Neuronal stem cell (in vitro differentiated cells): Measurements from ENCODE around the gene SPOCK3.

Experiments used
- DNase-seq: peaks from one replicate; pipeline ENCODE4 v3.0.0-alpha.2; 2013; ENCODE audit warnings: low spot score
- H2AFZ ChIP-seq: one replicate; pipeline ENCODE4 v1.6.1; 2013; ENCODE audit warnings: mild to moderate bottlenecking, low read length, inconsistent platforms
- H2AK5ac ChIP-seq: 2 replicates; pipeline ENCODE4 v1.6.1; 2013; ENCODE audit warnings: low read depth, mild to moderate bottlenecking, inconsistent platforms, low read length, moderate library complexity, mixed read lengths
- H2BK120ac ChIP-seq: 2 replicates; pipeline ENCODE4 v1.6.1; 2013; ENCODE audit warnings: low read depth, mild to moderate bottlenecking, inconsistent platforms, low read length, moderate library complexity, mixed read lengths
- H2BK12ac ChIP-seq: one replicate; pipeline ENCODE4 v1.6.1; 2013; ENCODE audit warnings: low read length, inconsistent platforms
- H2BK15ac ChIP-seq: 2 replicates; pipeline ENCODE4 v1.6.1; 2013; ENCODE audit warnings: mild to moderate bottlenecking, low read length, inconsistent platforms, mixed read lengths
- H2BK5ac ChIP-seq: one replicate; pipeline ENCODE4 v1.6.1; 2013; ENCODE audit warnings: inconsistent platforms, mild to moderate bottlenecking, low read length, moderate library complexity
- H3K14ac ChIP-seq: one replicate; pipeline ENCODE4 v1.6.1; 2013; ENCODE audit warnings: low read length, inconsistent platforms
- H3K18ac ChIP-seq: 2 replicates; pipeline ENCODE4 v1.6.1; 2013; ENCODE audit warnings: low read length, inconsistent platforms
- H3K23ac ChIP-seq: 2 replicates; pipeline ENCODE4 v1.6.1; 2013; ENCODE audit warnings: low read depth, mild to moderate bottlenecking, mixed read lengths, low read length, inconsistent platforms; ENCODE audit not compliant: poor library complexity
- H3K27ac ChIP-seq: replicated peaks from 3 replicates; pipeline ENCODE4 v1.5.1; 2013; ENCODE audit warnings: low read length, inconsistent platforms
- H3K27me3 ChIP-seq, 3 experiments: 2 replicates each; pipeline ENCODE4 v1.6.1; 2013; ENCODE audit warnings: low read length in 3 of 3, mild to moderate bottlenecking in 2 of 3, inconsistent platforms in 1 of 3, low read depth in 1 of 3, mixed read lengths in 1 of 3, moderate library complexity in 1 of 3; ENCODE audit not compliant: control insufficient read depth in 3 of 3, insufficient read depth in 3 of 3
- H3K36me3 ChIP-seq, 2 donors: replicated peaks in 1 of 2; 2 replicates each; pipeline ENCODE4 v1.6.1; 2013; ENCODE audit warnings: low read length in 2 of 2; ENCODE audit not compliant: control insufficient read depth in 2 of 2, insufficient read depth in 2 of 2
- H3K4ac ChIP-seq: 2 replicates; pipeline ENCODE4 v1.6.1; 2013; ENCODE audit warnings: inconsistent platforms, mild to moderate bottlenecking, low read length, moderate library complexity
- H3K4me1 ChIP-seq, 2 donors: 1 replicate in 1 of 2; 2 replicates in 1 of 2; pipeline ENCODE4 v1.6.1; 2013; ENCODE audit warnings: low read length in 2 of 2, low read depth in 1 of 2; ENCODE audit not compliant: control insufficient read depth in 2 of 2, insufficient read depth in 1 of 2
- H3K4me2 ChIP-seq: one replicate; pipeline ENCODE4 v1.6.1; 2013; ENCODE audit warnings: mild to moderate bottlenecking, low read length, inconsistent platforms; ENCODE audit not compliant: insufficient read depth, poor library complexity, severe bottlenecking
- H3K4me3 ChIP-seq, 2 donors: 2 replicates each; pipeline ENCODE4 v1.5.1; 2013; ENCODE audit warnings: low read length in 2 of 2, mild to moderate bottlenecking in 2 of 2, inconsistent platforms in 1 of 2, moderate library complexity in 1 of 2
- H3K79me1 ChIP-seq: one replicate; pipeline ENCODE4 v1.6.1; 2013; ENCODE audit warnings: low read depth, mild to moderate bottlenecking, inconsistent platforms, low read length, moderate library complexity
- H3K9ac ChIP-seq: one replicate; pipeline ENCODE4 v1.6.1; 2013; ENCODE audit warnings: mild to moderate bottlenecking, low read depth, low read length, inconsistent platforms; ENCODE audit not compliant: poor library complexity
- H3K9me3 ChIP-seq, 2 donors: replicated peaks in 1 of 2; 2 replicates each; pipeline versions ENCODE3 to v1.6.1; 2013; ENCODE audit warnings: low read length in 2 of 2, mild to moderate bottlenecking in 2 of 2, inconsistent platforms in 1 of 2, low read depth in 1 of 2, mixed read lengths in 1 of 2, moderate library complexity in 1 of 2; ENCODE audit not compliant: control insufficient read depth in 2 of 2, insufficient read depth in 1 of 2
- H4K8ac ChIP-seq: one replicate; pipeline ENCODE4 v1.6.1; 2013; ENCODE audit warnings: low read depth, mild to moderate bottlenecking, inconsistent platforms, low read length, moderate library complexity
- H4K91ac ChIP-seq: one replicate; pipeline ENCODE4 v1.6.1; 2013; ENCODE audit warnings: low read length, low read depth, mild to moderate bottlenecking, inconsistent platforms; ENCODE audit not compliant: poor library complexity
- WGBS, 2 donors: extraction: QIAGEN DNeasy Blood & Tissue Kit; methylation state at CpG; one replicate each; pipeline ENCODE4 v1.1.7; 2013; ENCODE audit warnings: missing lambda C conversion rate in 2 of 2, mixed read lengths in 1 of 2; ENCODE audit not compliant: insufficient read length in 2 of 2, insufficient replicate concordance in 1 of 2; ENCODE audit errors: extremely low coverage in 2 of 2; 5-methylcytosine and 5-hydroxymethylcytosine counted together

SPOCK3 gene

DNA sequence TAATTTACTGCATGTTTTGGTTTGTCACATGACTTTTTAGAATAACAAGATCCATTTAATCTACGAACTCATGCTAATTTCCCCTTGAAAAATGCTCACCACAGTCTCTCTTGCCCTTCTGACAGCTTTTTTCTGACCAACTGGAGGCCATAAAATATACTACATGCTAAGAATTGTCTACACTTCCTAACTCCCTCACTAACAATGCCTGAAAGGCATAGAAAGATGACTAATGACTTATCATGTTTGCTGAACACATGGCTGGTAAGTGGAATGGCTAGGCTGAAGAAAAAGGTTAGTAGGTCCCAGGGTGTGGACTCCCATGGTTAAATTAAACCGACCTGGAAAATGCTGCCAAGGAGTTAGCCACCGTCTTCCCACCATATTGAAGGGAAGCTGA is 309.9 kb downstream of the SPOCK3 start:
- no peak overlapping the region for H3K23ac ChIP-seq
- no peaks in the 10 kb centered on the region for H3K27me3 ChIP-seq
- no peak overlapping the region for H3K18ac ChIP-seq
- H2AFZ ChIP-seq, result no peak overlapping the region
- no peaks in the 10 kb centered on the region for H3K4me1 ChIP-seq
- no CpG with 5 or more reads among the region's 3 CpGs for WGBS, 2 donors
- no peak overlapping the region for H3K4me2 ChIP-seq
- H2BK12ac ChIP-seq, result no peak overlapping the region
- no peak overlapping the region for H3K4me3 ChIP-seq
- H4K8ac ChIP-seq, result no peak overlapping the region
- H3K27ac ChIP-seq, result no peak overlapping the region
- DNase-seq, result no peak
- H2AK5ac ChIP-seq, result no peak overlapping the region
- no peaks in the 10 kb centered on the region for H3K36me3 ChIP-seq
- H2BK5ac ChIP-seq, result no peak overlapping the region
- H2BK120ac ChIP-seq, result no peak overlapping the region
- no peaks in the 10 kb centered on the region for H3K9me3 ChIP-seq
- H2BK15ac ChIP-seq, result no peak overlapping the region
- H4K91ac ChIP-seq, result no peak overlapping the region
- no peak overlapping the region for H3K9ac ChIP-seq
- no peak overlapping the region for H3K14ac ChIP-seq
- H3K4ac ChIP-seq, result no peak overlapping the region
- H3K79me1 ChIP-seq, result no peaks in the 10 kb centered on the region

DNA sequence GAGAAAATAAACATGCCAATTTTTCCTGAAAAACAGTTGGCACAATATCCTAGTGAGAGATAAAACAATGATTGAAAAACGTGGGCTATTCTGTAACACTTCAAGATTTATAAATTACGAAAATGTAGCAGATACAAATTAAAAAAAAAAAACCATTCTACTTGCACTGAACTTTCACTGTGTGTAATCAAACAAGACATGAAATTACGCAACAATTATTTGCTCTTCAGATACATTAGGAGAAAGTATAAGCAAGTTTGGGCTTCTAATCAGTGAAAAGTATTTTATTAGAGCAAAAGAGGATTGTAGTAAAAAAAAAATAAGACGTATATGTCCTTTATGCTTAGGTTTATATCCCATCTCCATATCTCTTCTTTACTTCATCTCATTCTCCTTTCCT is 320.4 kb downstream of the SPOCK3 start:
- H2BK120ac ChIP-seq, result no peak overlapping the region
- no peak overlapping the region for H2BK12ac ChIP-seq
- H2AFZ ChIP-seq, result no peak overlapping the region
- H2AK5ac ChIP-seq, result no peak overlapping the region
- H3K4me1 ChIP-seq, result no peaks in the 10 kb centered on the region
- no peak overlapping the region for H3K23ac ChIP-seq
- 100% methylated on average over 1 of the region's 4 CpGs; no CpG with 5 or more reads in 1 of the 2 donors for WGBS, 2 donors
- no peak overlapping the region for H3K27ac ChIP-seq
- H3K36me3 ChIP-seq, result no peaks in the 10 kb centered on the region
- no peak overlapping the region for H3K4ac ChIP-seq
- no peaks in the 10 kb centered on the region for H3K79me1 ChIP-seq
- no peak overlapping the region for H2BK15ac ChIP-seq
- no peak overlapping the region for H3K18ac ChIP-seq
- H3K4me3 ChIP-seq, result no peak overlapping the region
- H4K8ac ChIP-seq, result no peak overlapping the region
- no peak overlapping the region for H3K9ac ChIP-seq
- no peak overlapping the region for H3K14ac ChIP-seq
- no peak overlapping the region for H2BK5ac ChIP-seq
- no peaks in the 10 kb centered on the region for H3K27me3 ChIP-seq
- no peak overlapping the region for H3K4me2 ChIP-seq
- no peak for DNase-seq
- no peak overlapping the region for H4K91ac ChIP-seq
- H3K9me3 ChIP-seq, result no peaks in the 10 kb centered on the region

DNA sequence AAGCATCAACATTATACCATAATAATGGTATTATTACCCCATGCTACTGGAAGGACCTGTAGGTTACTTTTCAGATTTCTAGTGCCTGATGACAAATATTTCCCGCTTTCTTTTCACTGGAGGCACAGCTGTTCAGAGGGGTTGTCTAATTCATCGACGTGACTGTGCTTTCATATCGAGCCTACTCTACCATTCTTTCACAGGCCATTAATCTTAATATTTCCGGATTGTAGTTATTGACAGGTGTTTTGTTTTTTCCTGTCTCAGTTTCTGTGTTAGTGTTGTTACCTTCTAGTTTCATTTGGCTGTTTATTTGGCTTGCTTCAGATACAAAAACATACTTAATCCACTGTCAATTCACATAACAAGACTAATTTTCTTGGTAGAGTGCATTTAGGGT is 330.9 kb downstream of the SPOCK3 start:
- no peak overlapping the region for H2AK5ac ChIP-seq
- DNase-seq, result no peak
- H3K18ac ChIP-seq, result no peak overlapping the region
- no peaks in the 10 kb centered on the region for H3K36me3 ChIP-seq
- H2BK12ac ChIP-seq, result no peak overlapping the region
- no peaks in the 10 kb centered on the region for H3K4me1 ChIP-seq
- H4K91ac ChIP-seq, result no peak overlapping the region
- H2BK120ac ChIP-seq, result no peak overlapping the region
- H3K9ac ChIP-seq, result no peak overlapping the region
- no CpG with 5 or more reads among the region's 5 CpGs for WGBS, 2 donors
- H3K4ac ChIP-seq, result no peak overlapping the region
- no peak overlapping the region for H3K14ac ChIP-seq
- H4K8ac ChIP-seq, result no peak overlapping the region
- H3K23ac ChIP-seq, result no peak overlapping the region
- no peaks in the 10 kb centered on the region for H3K79me1 ChIP-seq
- H3K4me2 ChIP-seq, result no peak overlapping the region
- no peaks in the 10 kb centered on the region for H3K27me3 ChIP-seq
- no peak overlapping the region for H2BK5ac ChIP-seq
- H3K9me3 ChIP-seq, result no peaks in the 10 kb centered on the region
- no peak overlapping the region for H3K27ac ChIP-seq
- H2BK15ac ChIP-seq, result no peak overlapping the region
- H3K4me3 ChIP-seq, result no peak overlapping the region
- no peak overlapping the region for H2AFZ ChIP-seq

DNA sequence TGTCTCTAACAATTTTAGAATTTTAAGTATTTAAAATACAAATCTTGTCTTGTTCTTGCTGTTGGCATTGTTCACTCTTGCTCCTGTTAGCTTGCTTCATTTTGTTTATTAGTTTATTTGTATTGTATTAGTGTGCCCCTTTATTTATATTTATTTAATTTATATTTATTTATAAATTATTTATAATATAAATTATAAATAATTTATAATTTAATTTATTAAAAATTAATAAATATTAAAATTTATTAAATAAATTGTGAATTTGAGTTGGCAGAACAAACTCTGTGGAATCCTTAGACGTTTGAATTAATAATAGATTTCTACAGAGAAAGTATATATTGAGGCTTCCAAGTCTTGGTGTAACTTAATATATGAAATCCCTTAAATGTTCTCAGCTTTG is 331.4 kb downstream of the SPOCK3 start:
- no peak overlapping the region for H2AFZ ChIP-seq
- no peak overlapping the region for H2AK5ac ChIP-seq
- no peak overlapping the region for H2BK120ac ChIP-seq
- H3K14ac ChIP-seq, result no peak overlapping the region
- H3K4me1 ChIP-seq, result no peaks in the 10 kb centered on the region
- H2BK15ac ChIP-seq, result no peak overlapping the region
- no peak overlapping the region for H3K4me3 ChIP-seq
- no peaks in the 10 kb centered on the region for H3K27me3 ChIP-seq
- H2BK12ac ChIP-seq, result no peak overlapping the region
- H3K4me2 ChIP-seq, result no peak overlapping the region
- no peak for DNase-seq
- no peak overlapping the region for H3K9ac ChIP-seq
- no peak overlapping the region for H3K18ac ChIP-seq
- no peak overlapping the region for H3K23ac ChIP-seq
- no peaks in the 10 kb centered on the region for H3K36me3 ChIP-seq
- H2BK5ac ChIP-seq, result no peak overlapping the region
- H3K4ac ChIP-seq, result no peak overlapping the region
- no peak overlapping the region for H4K91ac ChIP-seq
- H3K27ac ChIP-seq, result no peak overlapping the region
- H4K8ac ChIP-seq, result no peak overlapping the region
- H3K79me1 ChIP-seq, result no peaks in the 10 kb centered on the region
- no peaks in the 10 kb centered on the region for H3K9me3 ChIP-seq
- WGBS, 2 donors, result no CpG with 5 or more reads among the region's 1 CpG
